GM13977 (cell line): ENCODE data around the gene STX11.

ENCODE experiments used
- DNase-seq: peaks from one replicate; pipeline ENCODE4 v3.0.0; 2012; ENCODE audit warnings: low spot score
- CTCF ChIP-seq: IDR thresholded peaks from 2 replicates; pipeline ENCODE4 v1.5.1; 2012; ENCODE audit warnings: mild to moderate bottlenecking, control low read depth; ENCODE audit not compliant: insufficient read depth; ENCODE audit errors: extremely low read depth, missing control alignments
- in situ Hi-C: fragments of 300-500 bp; cut with MboI; formaldehyde crosslinking; loops from one replicate; pipeline ENCODE4 v1.12.0; 2022; ENCODE audit warnings: low sequenced_read_pairs, low pct_unique_long_range_greater_than_20kb, mixed read lengths, inconsistent platforms; ENCODE audit not compliant: unreplicated experiment

Gene STX11

GRCh38 chr6:144155529-144155928 lies 5.2 kb downstream of the STX11 start:
- no peak for TF ChIP-seq CTCF
- in situ Hi-C loops: no loop called here
- DNase-seq: peak; percentile 67

- TF ChIP-seq CTCF: no peak
- DNase-seq: no peak
- in situ Hi-C loops: no loop called here
Measured at GRCh38 chr6:144156338-144156737, 6.0 kb downstream of the STX11 start.

GRCh38 chr6:144156991-144157390 lies 6.7 kb downstream of the STX11 start:
- no peak for TF ChIP-seq CTCF
- in situ Hi-C loops: no loop called here
- no peak for DNase-seq

- DNase-seq: no peak
- in situ Hi-C loops: no loop called here
- TF ChIP-seq CTCF: no peak
Measured at GRCh38 chr6:144158133-144158532, 7.8 kb downstream of the STX11 start.

GRCh38 chr6:144159223-144159622 lies 8.9 kb downstream of the STX11 start:
- no peak for TF ChIP-seq CTCF
- in situ Hi-C loops: no loop called here
- DNase-seq: no peak

- no peak for TF ChIP-seq CTCF
- in situ Hi-C loops: no loop called here
- no peak for DNase-seq
Measured at GRCh38 chr6:144159742-144160141, 9.4 kb downstream of the STX11 start.

GRCh38 chr6:144160431-144161005 lies 10.2 kb downstream of the STX11 start:
- no peak for DNase-seq
- in situ Hi-C loops: no loop called here

More at GRCh38 chr6:144160431-144161005, 10.2 kb downstream of the STX11 start:
- TF ChIP-seq CTCF: no peak
